HG03571 (cell line): ENCODE results near the gene PSTPIP1.
"Not testable (repeated sequence)": the region's sequence is repeated elsewhere in the genome, so short reads cannot be mapped to it uniquely, and the experiment has no call there.

ENCODE experiments used
- ATAC-seq: cut with Tn5 transposase; IDR thresholded peaks from one replicate; pipeline ENCODE4 v1.9.1; 2021; ENCODE audit not compliant: unreplicated experiment

PSTPIP1 gene

DNA sequence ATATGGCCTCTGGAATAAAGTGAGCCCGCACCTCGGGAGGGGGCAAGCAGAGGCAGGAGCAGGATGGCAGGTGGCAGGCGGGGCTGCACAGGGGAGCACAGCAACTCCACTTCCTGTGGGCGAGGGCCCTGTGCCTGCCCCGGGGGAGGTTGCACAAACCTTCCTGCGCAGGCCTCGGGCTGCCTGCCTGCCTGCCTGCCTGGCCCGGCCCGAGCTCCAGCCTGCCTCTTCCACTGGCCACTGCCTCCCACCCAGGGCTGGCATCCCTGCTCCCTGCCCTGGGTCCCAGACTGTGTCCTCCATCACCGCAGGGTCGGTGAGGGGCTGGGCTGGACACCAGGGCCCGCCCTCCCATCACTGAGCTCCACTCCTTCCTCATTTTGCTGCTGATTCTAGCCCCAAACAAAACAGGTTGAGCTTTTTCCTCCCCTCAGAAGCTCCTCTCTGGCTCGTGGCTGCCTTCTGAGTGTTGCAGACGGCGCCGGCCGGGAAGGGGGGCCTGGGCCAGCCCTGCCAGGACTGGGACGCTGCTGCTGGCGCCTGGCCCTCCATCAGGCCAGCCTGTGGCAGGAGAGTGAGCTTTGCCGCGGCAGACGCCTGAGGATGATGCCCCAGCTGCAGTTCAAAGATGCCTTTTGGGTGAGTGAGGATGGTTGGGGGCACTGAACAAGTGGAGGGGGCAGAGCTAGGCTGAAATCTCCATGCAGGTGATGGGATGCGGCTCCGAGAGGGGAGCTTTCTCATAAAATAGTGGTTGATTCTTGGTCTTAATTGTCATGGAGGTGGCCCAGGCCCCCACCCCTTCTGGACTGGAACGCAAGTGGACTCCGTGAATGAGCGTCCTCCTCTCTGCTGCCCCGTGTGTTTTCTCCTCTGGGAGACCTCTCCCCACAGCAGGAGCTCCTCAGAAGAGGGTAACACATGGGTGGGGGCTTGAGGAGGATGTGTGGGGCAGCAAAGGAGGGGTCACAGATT is at the start of gene PSTPIP1:
TSS of gene PSTPIP1 (plus strand) at position 156 of the 975 bp plus-strand sequence. CDS start at position 604, 448 bp downstream.
- peak; percentile 60 for ATAC-seq

DNA sequence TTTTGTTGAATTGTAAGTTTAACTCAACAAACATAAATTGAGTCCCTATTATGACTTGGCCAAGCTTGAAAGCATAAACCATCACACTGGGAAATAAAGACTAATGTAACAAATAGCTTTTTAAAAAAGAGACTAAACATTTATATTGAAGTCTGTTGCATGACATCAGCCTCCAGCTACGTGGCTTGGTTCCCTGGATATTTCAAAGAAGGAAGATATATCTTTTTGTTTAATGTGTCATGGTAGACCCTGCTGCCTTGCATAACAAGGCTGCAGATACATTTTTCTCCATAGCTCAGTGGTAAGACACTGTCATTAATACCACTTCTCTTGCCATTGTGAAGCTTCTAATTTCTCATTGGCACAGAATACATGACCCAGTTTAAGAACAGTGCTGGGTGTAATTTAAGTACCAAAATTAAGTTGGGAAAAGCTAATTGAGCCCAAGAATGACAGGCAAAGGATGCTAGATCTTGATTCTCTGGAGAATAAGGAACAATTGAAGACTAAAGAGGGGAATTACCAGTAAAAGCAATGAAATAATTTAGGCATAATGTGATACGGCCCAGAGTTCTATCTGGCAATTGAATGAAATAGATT is 49.3 kb upstream of the PSTPIP1 start:
- ATAC-seq = no peak

DNA sequence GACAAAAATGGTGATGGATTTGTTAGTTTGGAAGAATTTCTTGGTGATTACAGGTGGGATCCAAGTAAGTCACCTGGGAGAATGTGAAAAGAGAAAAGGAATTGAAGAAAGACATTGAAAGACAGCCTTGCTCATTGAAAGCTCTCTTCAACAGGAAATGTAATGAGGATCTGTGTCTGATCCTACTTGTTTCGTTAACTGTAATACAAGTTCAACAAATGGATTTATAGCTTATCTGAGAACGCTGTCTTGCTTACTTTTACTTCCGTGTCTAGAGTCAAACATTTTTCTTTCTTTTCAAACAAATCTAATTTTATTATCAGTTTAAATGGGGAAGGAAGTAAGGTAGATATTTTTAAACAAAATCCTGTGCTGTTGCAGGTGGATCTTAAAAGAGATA is 47.5 kb upstream of the PSTPIP1 start:
- ATAC-seq = no peak

DNA sequence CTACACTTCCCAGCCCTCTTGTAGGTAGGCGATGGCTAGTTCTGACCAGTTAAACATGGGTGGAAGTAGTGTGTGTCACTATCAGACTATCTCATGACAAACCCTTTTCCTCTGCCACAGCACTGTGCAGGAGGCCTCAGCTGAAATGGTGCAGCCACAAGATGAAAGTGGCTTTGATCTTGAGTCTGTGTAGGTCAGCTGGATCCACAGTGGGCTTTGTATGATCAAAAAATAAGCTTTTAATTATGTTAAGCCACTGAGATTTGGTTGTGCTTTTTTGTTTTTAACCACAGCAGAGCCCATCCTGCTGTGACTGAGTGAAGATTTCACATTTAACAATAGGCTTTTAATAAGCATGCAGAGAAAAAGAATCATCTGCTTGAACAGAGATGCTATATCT is 43.7 kb upstream of the PSTPIP1 start:
- ATAC-seq = no peak

DNA sequence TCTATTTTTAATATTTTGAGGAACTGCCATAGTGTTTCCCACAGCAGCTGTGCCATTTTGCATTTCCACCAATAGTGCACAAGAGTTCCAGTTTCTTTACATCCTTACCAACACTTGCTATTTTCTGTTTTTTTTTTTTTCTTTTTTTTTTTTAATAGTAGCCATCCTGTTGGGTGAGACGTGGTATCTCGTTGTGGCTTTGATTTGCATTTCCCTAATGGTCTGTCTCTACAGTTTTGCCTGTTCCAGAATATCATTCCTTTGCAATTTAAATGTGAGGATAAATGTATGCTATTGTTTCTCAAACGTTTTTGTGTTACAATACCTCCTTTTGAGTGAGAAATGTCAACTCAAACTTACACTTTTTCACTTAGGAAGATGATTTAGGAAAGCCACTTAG is 41.0 kb upstream of the PSTPIP1 start:
- ATAC-seq = no peak

DNA sequence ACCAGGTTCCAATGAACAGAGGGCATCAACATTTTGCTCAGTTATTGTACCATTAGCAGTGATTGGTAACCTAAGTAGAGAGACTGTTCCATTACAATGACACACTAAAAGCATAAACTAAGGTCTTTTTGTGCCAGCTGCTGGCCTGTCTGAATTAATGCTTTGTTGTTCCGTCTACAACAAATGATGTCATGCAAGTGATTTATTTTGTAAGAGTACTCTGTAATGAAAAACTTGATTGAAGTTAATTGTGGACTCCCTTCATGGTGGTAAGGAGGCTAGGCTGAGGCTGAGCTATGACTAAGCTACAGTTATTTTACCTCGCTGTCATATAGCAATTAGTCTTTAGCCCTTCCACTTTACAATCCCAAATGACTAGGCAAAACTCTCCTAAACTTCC is 40.2 kb upstream of the PSTPIP1 start:
- ATAC-seq = no peak

DNA sequence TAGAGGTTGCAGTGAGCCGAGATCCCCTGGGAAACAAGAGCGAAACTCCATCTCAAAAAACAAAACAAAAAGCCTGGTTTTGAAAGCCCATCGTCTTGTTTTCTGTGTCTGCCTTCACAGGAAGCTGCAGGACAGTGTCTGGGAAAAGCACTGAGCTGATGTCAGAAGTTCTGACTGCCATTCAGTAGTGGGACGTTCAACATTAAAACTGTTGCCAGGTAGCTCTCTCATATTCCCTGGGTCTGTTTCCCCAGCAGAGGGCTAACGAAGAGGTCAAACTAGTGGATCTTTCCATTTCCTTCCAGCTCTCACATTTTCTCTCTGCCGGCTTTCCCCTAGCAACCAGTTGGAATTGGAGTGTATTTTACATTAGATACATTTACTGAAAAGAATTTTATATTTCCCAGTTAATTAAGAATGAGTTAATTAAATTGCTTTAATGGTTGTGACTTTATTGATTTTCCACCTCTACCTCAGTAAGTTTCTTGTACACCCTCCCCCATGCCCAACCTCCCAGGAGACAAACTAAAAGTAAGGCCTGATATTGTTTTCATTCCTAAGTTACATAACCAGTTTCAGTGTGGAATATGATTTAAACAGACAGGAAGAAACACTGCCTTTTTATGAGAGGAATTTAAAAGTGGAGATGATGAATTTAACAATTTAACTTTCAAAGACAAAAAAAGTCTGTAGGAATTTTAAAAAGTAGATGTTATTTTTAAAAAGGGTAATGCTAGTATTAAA is 33.5 kb upstream of the PSTPIP1 start:
- no peak for ATAC-seq

DNA sequence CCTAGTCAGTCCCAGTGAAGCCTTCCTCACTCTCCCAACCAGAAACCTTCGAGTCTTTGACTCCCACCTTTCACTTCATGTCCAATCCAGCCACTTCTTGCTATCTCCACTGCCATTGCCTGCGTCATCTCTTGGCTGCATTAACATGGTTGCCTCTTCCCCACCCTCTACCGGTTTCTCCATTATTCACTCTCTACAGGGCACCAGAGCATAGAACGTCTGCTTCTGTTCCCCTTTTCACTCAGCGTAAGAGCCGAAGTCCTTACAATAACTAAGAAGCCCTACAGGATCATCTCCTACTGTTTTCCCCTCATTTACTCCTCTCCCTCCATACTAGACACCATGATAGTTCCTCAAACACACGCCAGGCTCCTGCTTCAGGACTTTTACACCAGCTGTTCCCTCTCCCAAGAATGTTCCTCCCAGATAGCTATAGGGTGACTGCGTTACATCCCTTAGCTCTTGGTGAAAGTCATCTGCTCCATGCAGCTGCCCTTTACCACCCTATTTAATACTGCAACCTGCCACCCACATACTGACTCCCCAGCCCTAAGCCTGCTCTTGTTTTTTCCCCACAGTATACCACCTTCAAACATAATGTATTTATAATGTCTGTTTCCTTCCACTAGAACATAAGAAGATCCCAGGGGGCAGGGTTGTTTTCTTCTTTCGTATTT is 32.5 kb upstream of the PSTPIP1 start:
- no peak for ATAC-seq

DNA sequence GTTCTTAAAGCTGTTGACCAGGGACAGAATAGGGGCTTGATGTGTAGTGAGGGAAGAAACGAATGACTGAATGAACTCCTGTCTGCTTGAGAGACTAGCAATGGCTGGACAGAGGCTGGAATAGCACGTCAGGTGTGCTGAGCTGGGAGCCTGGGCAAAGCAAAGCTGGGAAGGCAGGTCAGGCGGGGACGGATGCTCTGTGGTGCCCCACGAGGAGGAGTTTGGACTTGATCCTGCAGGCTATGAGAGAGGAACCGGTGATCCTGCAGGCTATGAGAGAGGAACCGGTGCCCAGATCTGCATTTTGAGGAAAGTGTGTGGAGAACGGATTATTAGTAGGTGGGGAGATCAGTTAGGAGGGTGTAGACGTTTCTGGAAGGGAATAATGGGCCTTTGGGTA is 31.3 kb upstream of the PSTPIP1 start:
- no peak for ATAC-seq

DNA sequence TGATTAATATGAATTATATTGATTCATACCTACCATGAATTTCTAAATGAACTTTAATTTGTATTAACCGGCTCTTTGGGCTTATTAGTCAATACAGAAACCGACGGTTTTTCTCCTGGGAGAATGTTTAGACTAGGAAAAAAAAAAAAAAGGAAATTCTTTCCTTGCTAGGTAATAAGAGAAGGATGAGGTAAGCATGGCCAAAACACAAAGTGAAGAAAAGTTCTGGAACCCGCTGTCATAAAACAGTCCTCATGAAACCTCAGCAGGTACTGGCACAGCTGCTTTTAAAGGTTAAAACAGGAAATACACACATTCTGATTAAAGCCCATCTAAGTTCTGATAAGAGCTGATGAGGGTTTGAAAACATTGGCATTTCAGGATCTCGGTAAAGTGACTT is 30.8 kb upstream of the PSTPIP1 start:
- ATAC-seq = no peak

DNA sequence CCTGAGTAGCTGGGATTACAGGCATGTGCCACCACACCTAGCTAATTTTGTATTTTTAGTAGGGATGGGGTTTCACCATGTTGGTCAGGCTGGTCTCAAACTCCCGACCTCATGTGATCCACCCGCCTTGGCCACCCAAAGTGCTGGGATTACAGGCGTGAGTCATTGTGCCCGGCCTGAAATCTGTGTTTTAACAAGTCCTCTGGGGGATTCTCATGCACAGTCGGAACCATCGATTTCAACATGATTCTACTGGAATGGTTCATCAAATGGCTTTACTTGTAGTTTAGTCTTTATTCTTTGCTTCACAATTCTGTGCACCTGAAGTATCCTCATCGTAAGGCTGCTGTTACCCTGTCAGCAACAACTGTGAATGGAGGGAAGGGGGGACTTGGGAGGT is 28.9 kb upstream of the PSTPIP1 start:
- not testable (repeated sequence) for ATAC-seq

DNA sequence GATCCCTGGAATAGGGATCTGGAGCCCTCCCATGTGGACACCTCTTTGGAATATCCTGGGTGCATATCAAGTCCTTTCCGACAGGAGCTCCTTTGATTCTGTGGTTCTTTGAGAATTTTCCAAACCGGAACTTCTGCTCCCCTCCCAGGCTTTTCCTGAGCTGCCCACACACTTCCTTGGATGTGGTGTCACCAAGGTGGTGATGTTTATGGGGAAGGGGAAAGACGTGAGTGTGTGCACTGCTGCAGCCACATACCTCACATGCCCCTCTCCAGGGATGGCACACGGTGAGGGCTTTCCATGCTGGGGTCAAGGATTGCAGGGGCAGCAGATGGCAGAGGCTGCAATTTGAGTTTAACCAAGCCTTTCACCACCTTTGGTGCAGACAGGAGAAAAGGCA is 27.9 kb upstream of the PSTPIP1 start:
- ATAC-seq = no peak

DNA sequence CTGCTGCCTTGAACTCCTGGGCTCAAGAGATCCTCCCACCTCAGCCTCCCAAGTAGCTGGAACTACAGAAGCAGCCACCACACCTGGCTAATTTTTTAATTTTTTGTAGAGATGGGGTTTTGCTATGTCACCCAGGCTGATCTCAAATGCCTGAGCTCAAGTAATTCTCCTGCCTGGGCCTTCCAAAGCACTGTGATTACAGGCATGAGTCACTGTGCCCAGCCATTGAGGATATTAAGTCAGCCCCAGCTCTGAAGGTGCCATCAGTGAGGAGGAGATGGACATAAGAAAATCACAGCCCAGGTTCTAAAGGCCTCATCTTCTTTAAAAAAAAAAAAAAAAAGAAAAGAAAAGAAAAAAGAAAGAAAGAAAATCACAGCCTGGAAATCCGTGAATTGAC is 26.6 kb upstream of the PSTPIP1 start:
- ATAC-seq = no peak

DNA sequence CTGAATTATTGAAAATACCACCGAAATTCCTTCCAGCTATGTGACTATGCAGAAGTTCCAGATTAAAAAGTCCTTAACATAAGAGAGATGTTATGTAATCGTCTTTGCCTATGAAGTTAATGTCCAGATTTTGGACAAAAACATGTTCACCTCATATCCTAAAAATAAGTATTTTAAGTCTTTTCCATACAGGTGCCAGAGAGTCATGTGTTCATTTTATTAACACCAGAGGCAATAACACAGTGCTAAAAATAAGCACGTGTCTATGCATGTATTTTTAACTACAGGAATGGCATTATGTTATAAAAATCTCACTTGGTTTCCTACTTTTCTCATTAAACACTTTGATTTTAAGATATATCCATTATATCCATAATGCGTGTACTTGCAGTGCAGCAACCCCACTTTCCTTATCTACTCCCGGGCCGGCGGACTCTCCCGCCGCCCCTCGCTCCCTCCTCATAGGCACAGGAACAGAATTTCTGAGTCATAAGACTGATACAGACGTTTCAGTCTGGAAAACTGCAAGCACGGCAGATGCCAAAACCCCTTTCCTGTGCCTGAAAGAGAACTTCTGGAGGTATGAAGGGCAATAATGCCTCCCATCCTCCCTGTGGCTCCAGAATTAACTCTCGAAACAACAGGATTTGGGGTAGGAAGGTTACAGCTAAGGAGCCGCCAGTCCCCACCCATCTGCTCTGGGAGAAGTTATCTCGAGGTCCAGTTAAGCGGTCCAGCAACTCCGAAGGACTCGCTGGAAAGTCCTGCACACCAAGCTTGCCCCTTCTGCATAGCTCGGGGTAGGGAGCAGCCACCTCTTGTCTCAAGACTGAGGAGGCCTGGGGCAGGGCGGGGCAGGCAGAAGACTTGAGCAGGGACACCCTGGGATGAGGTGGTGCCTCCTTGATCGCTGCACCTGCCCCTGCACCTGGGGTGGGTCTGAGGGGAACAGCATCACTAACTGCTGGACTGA is 22.3 kb upstream of the PSTPIP1 start:
- no peak for ATAC-seq

DNA sequence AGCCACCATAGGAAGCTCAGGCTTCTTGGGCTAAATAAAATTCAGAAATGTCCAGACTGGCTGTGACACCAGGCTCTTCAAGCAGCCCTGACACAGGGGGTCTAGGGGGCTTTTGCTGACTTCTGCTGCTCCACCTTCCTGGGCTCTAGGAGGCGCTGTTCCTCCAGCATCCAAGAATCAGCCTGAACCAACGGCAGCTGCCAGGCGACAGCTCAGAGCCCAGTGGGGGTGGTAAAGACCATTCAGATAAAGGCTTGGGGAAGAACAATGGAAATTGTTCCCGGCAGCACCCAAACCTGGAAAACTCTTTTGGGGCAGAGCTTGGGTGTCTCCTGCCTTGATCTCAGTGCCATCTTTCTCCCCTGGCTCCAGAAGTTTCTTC is 21.6 kb upstream of the PSTPIP1 start:
- ATAC-seq = no peak

DNA sequence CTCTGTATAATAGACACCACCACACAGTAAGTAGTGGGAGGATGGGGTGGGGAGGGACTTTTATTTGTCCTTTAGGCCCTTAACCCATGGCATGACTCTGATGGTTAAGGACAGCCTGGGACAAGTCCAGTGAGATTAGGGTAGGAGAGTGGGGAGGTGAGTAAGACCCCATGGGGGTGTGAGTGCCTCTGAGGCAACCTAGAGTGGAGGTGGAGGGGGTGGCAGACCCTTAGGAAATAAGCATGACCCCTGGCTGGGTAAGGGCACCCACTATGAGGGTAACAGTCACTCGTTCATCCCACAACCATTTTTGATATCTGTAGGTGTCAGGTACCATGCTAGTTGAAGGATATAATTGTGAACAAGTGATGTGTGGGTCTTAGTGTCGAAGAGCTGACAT is 21.0 kb upstream of the PSTPIP1 start:
- no peak for ATAC-seq

DNA sequence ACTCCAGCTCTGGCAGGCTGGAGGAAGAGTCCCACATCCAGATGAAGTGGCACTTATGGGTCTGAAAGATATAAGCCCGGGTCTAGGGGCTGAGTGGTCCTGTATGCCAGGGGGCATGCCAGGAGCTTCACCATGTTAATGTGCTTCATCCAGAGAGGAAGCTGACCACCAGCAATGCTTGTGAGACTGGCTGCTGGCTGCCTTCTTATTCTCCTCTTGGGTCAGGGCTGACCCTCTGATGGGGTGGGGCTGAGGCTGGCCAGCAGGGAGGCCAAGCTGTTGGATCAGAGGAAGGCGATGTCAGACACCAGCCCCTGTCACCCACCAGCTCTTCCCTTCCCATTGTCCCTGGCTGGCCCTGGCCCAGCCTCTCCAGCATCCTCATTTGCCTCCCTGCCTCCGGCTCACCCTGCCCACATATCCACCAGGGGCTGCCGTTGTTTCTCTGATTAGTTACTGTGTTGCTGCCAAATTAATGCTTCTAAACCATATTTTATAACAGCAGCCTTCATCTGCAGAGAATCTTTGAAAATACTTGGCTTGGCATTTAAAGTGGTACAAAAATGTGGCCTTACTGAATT is 20.4 kb upstream of the PSTPIP1 start:
- no peak for ATAC-seq

DNA sequence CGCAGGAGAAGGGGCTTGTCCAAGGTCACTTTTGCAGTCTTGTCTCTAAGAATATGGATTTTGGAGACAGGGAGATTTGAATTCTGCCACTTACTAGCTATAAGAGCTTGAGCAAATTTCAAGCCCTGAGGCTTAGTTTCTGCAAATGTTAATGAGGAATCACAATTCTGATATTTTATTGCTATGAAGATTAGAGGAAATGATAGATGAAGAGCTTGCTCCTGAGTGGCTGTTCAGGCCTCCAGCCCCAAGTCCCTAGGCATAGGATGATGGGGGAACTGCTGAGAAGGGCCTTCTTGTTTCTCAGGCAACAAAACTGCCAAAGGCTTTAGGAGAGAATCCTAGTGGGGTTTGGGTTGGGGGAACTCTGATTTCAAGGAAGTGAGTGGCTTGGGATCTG is 18.8 kb upstream of the PSTPIP1 start:
- no peak for ATAC-seq

DNA sequence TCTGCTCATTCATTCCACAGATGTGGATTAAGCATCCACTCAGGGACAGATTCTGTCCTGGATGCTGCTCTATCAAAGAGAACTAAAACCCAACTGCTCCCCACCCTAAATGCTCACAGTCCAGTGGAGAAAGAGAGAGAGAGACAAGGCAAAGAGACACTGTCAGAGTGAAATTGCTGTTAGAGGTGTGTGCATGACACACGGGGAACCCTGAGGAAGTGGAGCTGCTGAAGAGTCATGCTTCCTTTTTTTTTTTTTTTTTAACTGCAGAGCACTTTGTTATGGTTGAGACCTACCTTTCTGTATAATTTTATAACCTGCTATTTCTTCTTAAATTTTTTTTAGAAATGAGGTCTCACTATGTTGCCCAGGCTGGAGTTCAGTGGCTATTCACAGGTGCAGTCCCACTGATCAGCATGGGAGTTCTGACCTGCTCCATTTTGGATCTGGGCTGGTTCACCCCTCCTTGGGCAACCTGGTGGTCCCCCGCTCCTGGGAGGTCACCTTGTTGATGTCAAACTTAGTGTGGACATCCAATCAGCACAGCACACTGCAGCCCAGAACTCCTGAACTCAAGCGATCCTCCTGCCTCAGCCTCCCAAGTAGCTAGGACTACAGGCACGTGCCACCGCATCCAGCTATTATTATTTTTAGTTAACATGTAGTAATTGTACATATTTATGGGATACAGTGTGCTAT is 18.2 kb upstream of the PSTPIP1 start:
- no peak for ATAC-seq
